ENCODE results near the gene SRPK2.

GRCh38 chr7:105234886-105235285 is 153.8 kb downstream of the SRPK2 start:
- TF ChIP-seq GATA2 (IDR thresholded peaks at IDR 0.05; ENCODE audit: low read depth, low read length) (no peak), GATA3 (IDR thresholded peaks at IDR 0.05; ENCODE audit: low read depth, low read length) (no peak)
